ENCODE results near the gene EFNA5.

GRCh38 chr5:107639990-107640389 lies 30.7 kb downstream of the EFNA5 start:
- TF ChIP-seq POLR2AphosphoS5 (IDR thresholded peaks at IDR 0.05; ENCODE audit: low read depth, low read length) = no peak
- no peak for TF ChIP-seq SPI1 (IDR thresholded peaks at IDR 0.05; ENCODE audit: low read depth, low read length)
- TF ChIP-seq PAX5 (IDR thresholded peaks at IDR 0.05; ENCODE audit: insufficient read depth, low read length, severe bottlenecking) = no peak
- no peak for TF ChIP-seq POLR2A (IDR thresholded peaks at IDR 0.05; ENCODE audit: low read depth, low read length)
- no peak for TF ChIP-seq POU2F2 (IDR thresholded peaks at IDR 0.05; ENCODE audit: low read depth, low read length)
- no peak for TF ChIP-seq TAF1 (IDR thresholded peaks at IDR 0.05; ENCODE audit: low read depth, low read length)
